ENCODE measurements around the gene CDK18. TPM values are rescaled to one million over a fixed set of nuclear protein-coding genes. Genes with fewer than 3 reads are reported as not detected.

CDK18 gene
- total RNA-seq, 1 donor from 2014 or later = 0.18 TPM

- no peak for DNase-seq (ENCODE audit: extremely low read depth, low read depth, low spot score)
These were observed 63.2 kb downstream of the CDK18 start for GRCh38 chr1:205567716-205568115.

DNA sequence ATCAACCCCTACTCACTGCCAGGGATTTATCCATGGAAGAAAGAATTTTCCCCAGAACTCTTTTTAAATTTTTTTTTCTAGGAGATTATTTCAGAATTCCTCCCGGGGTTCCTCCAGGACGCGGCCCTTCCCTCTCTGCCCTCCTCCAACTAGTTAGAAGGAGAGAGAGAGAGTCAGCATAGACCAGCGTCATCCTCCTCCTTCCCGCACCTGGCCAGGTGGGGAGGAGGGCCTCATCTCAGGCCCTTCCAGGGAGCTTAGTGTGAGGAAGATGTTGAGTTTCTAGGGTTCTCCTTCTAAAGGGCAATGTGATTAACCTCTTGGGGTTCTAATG lies 63.6 kb downstream of the CDK18 start:
- no peak for DNase-seq (ENCODE audit: extremely low read depth, low read depth, low spot score)

- DNase-seq (ENCODE audit: extremely low read depth, low read depth, low spot score) = no peak
These were observed 64.2 kb downstream of the CDK18 start for GRCh38 chr1:205568469-205569361.

GRCh38 chr1:205569411-205570172 lies 65.1 kb downstream of the CDK18 start:
- DNase-seq (ENCODE audit: extremely low read depth, low read depth, low spot score) = no peak

DNA sequence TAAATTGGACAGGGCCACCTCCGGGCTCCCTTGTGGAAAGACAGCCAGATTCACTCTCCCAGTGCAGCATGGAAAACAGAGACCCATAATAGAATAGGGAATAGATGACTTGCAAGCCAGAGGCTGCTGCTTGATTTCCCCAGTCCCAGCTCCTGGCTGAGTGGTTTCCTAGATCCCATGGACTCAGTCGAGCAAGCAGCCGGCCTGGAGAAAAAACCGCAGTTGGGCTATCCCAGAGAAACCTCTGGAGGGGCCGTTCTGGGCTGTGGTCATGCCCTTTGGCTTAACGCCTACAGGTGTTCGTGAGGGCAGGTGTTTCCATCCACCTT lies 65.7 kb downstream of the CDK18 start:
- no peak for DNase-seq (ENCODE audit: extremely low read depth, low read depth, low spot score)

GRCh38 chr1:205570796-205571537 lies 66.5 kb downstream of the CDK18 start:
- DNase-seq (ENCODE audit: extremely low read depth, low read depth, low spot score) = no peak

- no peak for DNase-seq (ENCODE audit: extremely low read depth, low read depth, low spot score)
These were observed 67.3 kb downstream of the CDK18 start for GRCh38 chr1:205571747-205572146.

DNA sequence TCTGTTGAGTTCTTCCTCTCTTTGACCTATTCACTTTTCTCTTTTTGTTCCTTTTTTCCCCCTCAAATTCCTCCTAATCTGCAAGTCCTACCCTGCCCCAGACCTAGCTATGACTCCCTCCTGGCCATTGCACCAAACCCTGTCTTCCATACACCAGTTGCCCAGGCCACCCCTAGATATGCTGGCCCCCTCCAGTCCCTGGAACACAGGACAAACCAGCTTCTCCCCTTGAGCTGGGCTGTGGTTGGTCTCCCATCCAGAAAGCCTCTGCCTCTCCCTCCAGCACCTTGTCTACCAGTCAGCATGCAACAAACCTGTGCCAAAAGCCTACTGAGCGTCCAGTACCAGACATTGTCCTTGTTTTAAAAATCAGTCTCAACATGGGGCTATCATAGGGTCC lies 68.0 kb downstream of the CDK18 start:
- DNase-seq (ENCODE audit: extremely low read depth, low read depth, low spot score) = no peak

DNA sequence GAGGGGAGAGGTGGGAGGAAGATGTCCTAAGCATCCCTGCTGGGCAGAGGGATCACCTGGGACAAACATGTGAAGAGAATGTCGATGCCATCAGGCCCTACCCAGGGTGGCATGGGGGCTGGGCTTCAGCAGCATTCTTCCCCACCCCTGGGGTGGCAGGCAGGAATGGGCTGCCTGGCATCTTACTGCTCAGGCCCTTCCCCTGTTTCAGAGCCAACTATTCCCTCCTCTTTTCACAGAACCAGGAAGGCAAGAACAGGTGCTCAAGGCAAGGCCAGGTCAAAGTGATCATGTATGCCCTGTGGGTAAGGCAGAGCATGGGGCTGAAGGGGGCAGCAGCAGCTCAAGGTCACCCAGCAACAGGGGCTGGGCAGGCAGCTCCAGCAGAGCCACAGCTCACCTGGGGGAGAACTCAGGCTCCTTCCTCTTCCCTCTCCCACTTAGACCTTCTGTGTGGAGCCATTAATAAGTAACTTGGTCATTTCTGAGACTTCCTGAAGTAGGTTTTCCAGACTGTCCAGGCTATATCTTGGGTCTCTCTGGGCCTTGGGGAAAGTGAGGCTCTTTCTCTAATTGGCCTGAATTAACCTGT lies 70.9 kb downstream of the CDK18 start:
- DNase-seq (ENCODE audit: extremely low read depth, low read depth, low spot score) = no peak

GRCh38 chr1:205576011-205576410 lies 71.5 kb downstream of the CDK18 start:
- no peak for DNase-seq (ENCODE audit: extremely low read depth, low read depth, low spot score)

DNA sequence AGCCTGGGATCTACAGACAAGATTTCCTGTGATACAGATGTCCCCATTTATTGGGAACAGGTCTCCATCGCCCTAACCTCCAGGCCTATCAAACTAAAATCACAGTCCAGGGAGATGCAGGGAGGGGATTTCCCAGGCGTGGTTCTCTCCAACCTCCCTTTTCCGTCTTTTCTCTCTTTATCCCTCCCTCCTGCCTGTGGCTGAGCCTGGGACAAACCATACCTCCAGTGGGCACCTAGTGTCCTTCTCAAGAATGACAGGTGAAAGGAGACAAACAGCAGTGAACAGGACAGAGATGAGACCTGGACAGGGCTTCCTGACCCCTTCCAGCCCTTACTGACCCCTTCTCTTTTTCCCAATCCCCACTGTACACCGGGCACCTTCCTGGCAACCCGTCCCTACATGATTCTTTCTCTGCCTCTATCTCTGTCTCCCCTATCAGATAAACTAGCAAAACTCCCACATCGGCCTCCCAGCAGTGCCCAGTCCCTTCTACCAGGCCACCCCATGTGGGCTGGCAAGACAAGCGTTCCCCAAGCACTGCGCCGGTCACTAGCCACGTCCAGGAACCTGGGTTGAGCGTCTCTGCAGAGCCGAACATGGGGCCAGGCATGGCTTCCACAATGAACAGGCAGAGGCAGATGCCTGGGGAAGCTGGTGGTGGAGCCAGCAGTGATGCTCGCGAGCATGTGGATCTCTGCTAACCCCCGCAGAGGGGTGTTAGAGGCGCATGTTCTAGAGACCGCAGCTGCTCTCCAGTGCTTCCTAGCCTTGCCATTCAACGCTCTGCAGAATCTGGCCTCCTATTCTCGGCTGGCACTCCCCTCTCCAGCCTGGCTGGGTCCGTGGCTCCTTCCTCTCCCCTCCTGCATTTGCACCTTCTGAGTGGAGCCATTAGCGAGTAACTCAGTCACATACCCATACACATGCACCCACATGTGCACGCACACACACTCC lies 72.6 kb downstream of the CDK18 start:
- no peak for DNase-seq (ENCODE audit: extremely low read depth, low read depth, low spot score)

DNA sequence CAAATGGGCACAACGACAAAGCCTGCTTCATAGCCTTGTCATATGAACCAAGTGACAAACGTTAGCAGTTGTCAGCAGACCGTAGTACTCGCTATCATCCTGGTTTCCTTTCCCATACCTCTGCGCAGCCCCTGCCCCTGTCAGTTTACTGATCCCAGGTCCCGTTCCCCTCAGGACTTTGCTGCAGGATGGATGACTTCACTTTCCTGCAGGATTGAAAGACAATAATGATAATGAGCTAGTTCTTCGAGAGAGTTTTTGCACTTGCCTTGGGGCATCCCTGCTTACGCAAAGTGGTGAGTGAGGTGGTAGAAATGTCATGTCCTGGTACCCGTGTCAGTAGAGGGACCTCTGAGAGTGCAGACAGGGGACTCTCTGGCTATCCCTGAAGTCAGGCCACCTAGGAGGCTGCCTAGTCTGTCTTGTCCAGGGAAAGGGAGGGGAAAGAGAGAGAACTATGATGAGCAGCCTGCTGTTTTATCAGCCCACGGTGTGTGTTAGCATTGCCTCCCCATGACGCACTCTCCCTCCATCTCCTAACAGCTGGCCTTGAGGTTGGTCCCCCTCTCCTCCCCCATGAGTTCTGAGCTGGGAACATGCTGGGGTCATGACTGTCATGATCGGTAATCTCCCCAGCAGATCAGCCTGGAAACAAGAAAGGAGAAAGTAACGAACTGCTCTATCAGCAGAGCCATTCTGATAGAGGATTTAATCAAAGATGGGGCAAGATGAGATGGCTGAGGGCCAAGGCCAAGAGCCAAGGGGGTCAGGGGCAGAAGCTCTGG lies 73.6 kb downstream of the CDK18 start:
- DNase-seq (ENCODE audit: extremely low read depth, low read depth, low spot score) = no peak

DNA sequence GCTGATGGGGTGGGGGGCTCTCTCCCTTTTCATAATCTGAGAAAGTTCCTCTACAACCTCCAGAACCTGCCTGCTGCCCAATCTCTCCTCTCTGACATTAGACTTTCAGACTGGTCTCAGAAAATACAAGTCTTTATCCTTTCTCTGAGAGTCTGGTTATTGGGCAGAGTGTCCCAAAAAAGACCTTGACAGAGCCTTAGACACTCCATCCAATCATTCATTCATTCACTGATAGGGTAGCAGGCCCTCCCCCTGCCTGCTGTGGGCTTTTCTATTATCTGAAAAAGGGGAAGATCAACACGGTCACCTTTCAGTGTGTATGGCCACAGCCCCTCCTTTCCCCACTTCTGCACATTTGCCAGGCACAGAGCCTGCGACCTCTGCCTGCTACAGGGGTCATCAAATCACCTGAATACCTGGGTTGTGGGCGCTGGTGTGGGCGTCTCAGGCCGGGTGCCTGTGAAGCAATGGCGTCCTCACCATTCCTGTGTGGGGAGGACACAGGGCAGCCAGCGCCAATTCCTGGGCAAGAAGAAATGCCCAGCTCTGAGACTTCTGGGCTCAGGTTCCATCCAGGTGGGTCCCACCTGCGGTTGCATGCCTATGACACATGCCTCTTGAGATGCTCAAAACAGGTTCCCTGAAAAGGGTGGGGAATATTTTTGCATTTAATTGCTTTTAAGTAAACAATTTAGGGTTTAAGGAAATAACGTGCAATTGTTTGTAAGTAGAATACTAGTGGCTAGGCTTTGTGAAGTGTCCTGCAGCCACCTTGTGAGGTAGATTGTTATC lies 74.5 kb downstream of the CDK18 start:
- no peak for DNase-seq (ENCODE audit: extremely low read depth, low read depth, low spot score)

GRCh38 chr1:205579711-205580110 lies 75.2 kb downstream of the CDK18 start:
- no peak for DNase-seq (ENCODE audit: extremely low read depth, low read depth, low spot score)

DNA sequence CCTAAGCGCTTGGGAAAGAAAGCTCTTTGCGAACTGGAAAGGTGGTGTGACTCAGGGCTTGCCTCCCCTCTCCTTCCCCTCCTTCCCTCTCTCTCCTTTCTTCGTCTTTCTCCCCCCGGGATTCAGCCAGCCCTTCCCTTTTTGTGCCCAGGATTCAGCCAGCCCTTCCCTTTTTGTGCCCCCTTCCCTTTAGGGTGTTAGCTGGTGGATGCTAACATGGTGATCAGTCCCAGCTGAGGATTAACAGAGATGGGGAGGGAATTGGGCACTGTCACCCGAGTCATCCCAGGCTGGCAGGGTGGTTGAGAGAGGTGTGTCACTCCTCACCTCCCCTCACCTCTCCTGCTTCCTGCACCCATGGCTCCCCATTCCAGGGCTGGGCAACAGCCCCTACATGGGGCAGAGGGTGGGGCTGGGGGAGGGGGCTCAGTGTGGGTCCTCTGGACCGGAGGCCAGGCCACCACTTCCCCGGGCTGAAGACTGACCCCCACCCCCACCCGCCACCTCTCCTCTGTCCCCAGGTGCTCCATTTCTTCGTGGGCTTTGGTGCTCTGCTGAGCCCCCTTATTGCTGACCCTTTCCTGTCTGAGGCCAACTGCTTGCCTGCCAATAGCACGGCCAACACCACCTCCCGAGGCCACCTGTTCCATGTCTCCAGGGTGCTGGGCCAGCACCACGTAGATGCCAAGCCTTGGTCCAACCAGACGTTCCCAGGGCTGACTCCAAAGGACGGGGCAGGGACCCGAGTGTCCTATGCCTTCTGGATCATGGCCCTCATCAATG lies 75.9 kb downstream of the CDK18 start:
- DNase-seq (ENCODE audit: extremely low read depth, low read depth, low spot score) = no peak

DNA sequence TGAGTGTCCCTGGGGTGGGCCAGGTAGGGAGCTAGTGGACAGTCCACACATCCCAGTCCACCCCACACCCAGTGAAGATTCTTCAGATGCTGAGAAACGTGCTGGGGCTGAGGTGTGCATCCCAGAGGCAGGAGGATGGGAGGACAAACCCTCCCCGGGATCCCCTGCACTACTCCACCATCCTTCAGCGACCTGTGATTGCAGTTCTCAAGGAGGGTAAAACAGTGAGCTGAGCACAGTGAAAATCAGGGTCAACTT lies 76.4 kb downstream of the CDK18 start:
- no peak for DNase-seq (ENCODE audit: extremely low read depth, low read depth, low spot score)

DNA sequence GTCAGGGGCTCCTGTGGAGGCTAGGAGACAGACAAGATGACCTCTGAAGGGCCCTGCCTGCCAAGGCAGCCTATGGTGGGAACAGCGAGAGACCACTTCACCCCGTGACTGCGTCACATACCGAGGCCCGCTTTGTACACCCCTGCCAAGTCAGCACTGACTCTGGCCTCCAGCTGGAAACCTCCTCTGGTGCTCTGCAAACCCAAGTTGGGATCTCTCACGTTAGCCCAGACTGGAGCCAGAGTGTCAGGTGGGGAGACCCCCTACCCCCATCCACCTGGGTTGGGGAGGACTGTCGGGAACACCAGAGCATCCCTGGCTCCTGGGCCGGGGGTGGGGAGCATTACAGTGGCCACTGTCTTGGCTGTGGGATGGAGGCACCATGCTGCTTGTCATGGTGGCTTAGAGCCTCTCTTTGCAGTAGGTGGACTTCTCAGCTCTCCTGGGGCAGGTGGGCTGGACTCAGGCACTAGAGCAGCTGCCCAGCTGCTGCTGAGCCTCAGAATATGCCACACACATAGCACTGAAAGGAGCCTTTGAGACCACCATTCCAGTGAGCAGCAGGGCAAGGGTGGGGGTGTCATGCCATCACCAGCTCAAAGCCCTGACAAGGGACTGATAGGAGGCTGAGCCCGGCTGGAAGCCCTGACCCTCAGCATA lies 77.0 kb downstream of the CDK18 start:
- no peak for DNase-seq (ENCODE audit: extremely low read depth, low read depth, low spot score)

DNA sequence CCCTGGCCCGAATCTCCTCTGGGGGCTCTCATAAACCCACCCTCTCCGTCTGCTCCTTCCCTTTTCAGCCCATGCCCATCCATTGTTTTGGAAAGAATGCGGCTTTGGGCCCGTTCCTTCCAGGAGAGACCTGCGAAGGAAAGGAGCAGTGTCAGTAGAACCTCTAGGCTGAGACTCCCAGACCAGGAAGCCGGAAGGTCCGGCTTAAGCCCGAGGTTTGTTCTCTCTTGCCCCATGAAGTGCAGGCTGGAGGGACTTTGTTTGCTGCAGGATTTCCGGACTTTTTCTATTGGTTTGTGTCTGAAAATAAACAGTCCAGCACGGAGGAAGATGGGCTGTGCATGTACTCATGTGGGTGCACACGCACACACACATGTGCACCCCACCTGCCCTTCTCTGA lies 77.6 kb downstream of the CDK18 start:
- no peak for DNase-seq (ENCODE audit: extremely low read depth, low read depth, low spot score)
